Right ventricle myocardium superior (tissue), 1 donor: ENCODE data around the gene CNKSR3. TPM values are rescaled to one million over a fixed set of nuclear protein-coding genes. Genes with fewer than 3 reads are reported as not detected.

ENCODE experiments used
- ATAC-seq: fragments of 200-7000 bp; cut with Tn5 transposase; one replicate; pipeline ENCODE4 v1.9.1; 2020; ENCODE audit warnings: mild to moderate bottlenecking; ENCODE audit not compliant: poor library complexity
- DNase-seq: peaks from one replicate; pipeline ENCODE4 v3.0.0-alpha.2; 2020
- intact Hi-C: fragments of 100-400 bp; cut with DNase I; formaldehyde crosslinking; loops from one replicate; pipeline ENCODE4 v1.11.2; 2022
- total RNA-seq: library from RNA; stranded (reverse); fragmentation: NEBNext Ultra II Directional; extraction: Animal tissue kit (Norgen Biotek cat#: 25700); gene quantifications from one replicate; pipeline ENCODE4 v1.2.1, GENCODE V29; 2021
- donor health status: DM: no; HTN: yes; CAD: no; lungs with severe emphysema.

The CNKSR3 gene
- total RNA-seq, 1 donor from 2014 or later = 19.7 TPM

GRCh38 chr6:154352898-154353585 lies 157.4 kb downstream of the CNKSR3 start:
- DNase-seq (no peak), ATAC-seq (no peak)
- intact Hi-C loops = no loop called here

- DNase-seq (no peak), ATAC-seq (no peak)
- intact Hi-C loops = no loop called here
Observed at GRCh38 chr6:154350293-154350692, 160.2 kb downstream of the CNKSR3 start.

GRCh38 chr6:154347981-154348380 lies 162.5 kb downstream of the CNKSR3 start:
- DNase-seq = no peak
- no peak for ATAC-seq
- intact Hi-C loops = no loop called here

- DNase-seq (no peak), ATAC-seq (no peak)
- intact Hi-C loops = no loop called here
Observed at GRCh38 chr6:154345811-154346210, 164.7 kb downstream of the CNKSR3 start.

GRCh38 chr6:154343473-154344308 lies 166.8 kb downstream of the CNKSR3 start:
- intact Hi-C loops = no loop called here
- no peak for DNase-seq
- peak; percentile 66 for ATAC-seq

GRCh38 chr6:154341871-154342270 lies 168.6 kb downstream of the CNKSR3 start:
- no peak for DNase-seq
- ATAC-seq = no peak
- intact Hi-C loops = no loop called here

- DNase-seq = no peak
- intact Hi-C loops = no loop called here
- no peak for ATAC-seq
Observed at GRCh38 chr6:154341336-154341735, 169.1 kb downstream of the CNKSR3 start.

Other genes with a start within 250 kb of the CNKSR3 start
- 1.3 TPM for gene IPCEF1, start 153.9 kb downstream of the CNKSR3 start, total RNA-seq
- gene SCAF8, start 222.7 kb upstream of the CNKSR3 start, total RNA-seq = 43.0 TPM